ENCODE results near the gene OR2C3.

- TF ChIP-seq, protein P1, sequence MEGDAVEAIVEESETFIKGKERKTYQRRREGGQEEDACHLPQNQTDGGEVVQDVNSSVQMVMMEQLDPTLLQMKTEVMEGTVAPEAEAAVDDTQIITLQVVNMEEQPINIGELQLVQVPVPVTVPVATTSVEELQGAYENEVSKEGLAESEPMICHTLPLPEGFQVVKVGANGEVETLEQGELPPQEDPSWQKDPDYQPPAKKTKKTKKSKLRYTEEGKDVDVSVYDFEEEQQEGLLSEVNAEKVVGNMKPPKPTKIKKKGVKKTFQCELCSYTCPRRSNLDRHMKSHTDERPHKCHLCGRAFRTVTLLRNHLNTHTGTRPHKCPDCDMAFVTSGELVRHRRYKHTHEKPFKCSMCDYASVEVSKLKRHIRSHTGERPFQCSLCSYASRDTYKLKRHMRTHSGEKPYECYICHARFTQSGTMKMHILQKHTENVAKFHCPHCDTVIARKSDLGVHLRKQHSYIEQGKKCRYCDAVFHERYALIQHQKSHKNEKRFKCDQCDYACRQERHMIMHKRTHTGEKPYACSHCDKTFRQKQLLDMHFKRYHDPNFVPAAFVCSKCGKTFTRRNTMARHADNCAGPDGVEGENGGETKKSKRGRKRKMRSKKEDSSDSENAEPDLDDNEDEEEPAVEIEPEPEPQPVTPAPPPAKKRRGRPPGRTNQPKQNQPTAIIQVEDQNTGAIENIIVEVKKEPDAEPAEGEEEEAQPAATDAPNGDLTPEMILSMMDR (conservative IDR thresholded peaks at IDR 0.05; ENCODE audit: low read length): no peak
- TF ChIP-seq EZH2phosphoT487 (IDR thresholded peaks at IDR 0.05; ENCODE audit: borderline replicate concordance, low read depth, low read length): no peak
Measured at GRCh38 chr1:247482747-247483146, 53.5 kb downstream of the OR2C3 start.

Measured in OCI-LY7 (cell line).